K562 (cell line): Measurements from ENCODE around the gene SPATA25. TPM values are rescaled to one million over a fixed set of nuclear protein-coding genes. Genes with fewer than 3 reads are reported as not detected.

Experiments
- ATAC-seq: fragments of 200-7000 bp; cut with Tn5 transposase; 3 replicates; pipeline ENCODE4 v1.9.1; 2020; ENCODE audit warnings: moderate library complexity
- BruUV-seq: library from RNA; stranded (reverse); fragments of 400-500 nt; replicated peaks from 2 replicates; lab custom pipeline; 2021; lab: Mats Ljungman, UMichigan
- CTCF ChIA-PET: fragments of 300-600 bp; formaldehyde crosslinking; extraction: SDS; loops from one replicate; lab custom pipeline; 2021; ENCODE audit warnings: low intra/inter-chr PET ratio; lab: Yijun Ruan, JAX
- POLR2A ChIA-PET: fragments of 300-600, 350-650 bp; sonication (Branson Sonifier 250); formaldehyde crosslinking; extraction: SDS; loops from one replicate; lab custom pipeline; 2021; ENCODE audit warnings: antibody characterized with exemption, inconsistent platforms; lab: Yijun Ruan, JAX
- DNase-seq, 4 experiments: peaks; one replicate each; pipeline versions ENCODE4 v3.0.0 to v3.0.0-alpha.2; 2011 to 2018; ENCODE audit warnings: low spot score in 3 of 4, mixed read lengths in 3 of 4; ENCODE audit errors: extremely low read depth in 1 of 4
- FAIRE-seq: peaks from 2 replicates; lab custom pipeline; 2011; peaks lifted over from hg19 to GRCh38; lab: Jason Lieb, UNC
- H2AFZ ChIP-seq: 2 replicates; pipeline ENCODE4 v1.6.0; 2011; ENCODE audit warnings: low read depth, low read length, control low read depth, inconsistent platforms
- H3K27ac ChIP-seq: fragments of 200-600 bp; 3 replicates; pipeline ENCODE4 v1.8.0; 2011; ENCODE audit warnings: low read depth, mild to moderate bottlenecking, control low read depth, inconsistent platforms, low read length, moderate library complexity, mixed read lengths; ENCODE audit errors: extremely low read depth
- H3K27me3 ChIP-seq, 2 experiments: fragments of 300-600 bp in 1 of 2; 2 replicates in 1 of 2; 3 replicates in 1 of 2; pipeline versions ENCODE4 v1.6.0 to v1.8.0; 2011; ENCODE audit warnings: inconsistent platforms in 2 of 2, low read length in 2 of 2, mild to moderate bottlenecking in 1 of 2, mixed read lengths in 1 of 2, moderate library complexity in 1 of 2; ENCODE audit not compliant: control insufficient read depth in 2 of 2, insufficient read depth in 2 of 2
- H3K36me3 ChIP-seq: fragments of 300-600 bp; 3 replicates; pipeline ENCODE4 v1.8.0; 2011; ENCODE audit warnings: mild to moderate bottlenecking, low read length, inconsistent platforms; ENCODE audit not compliant: control insufficient read depth, insufficient read depth
- H3K4me1 ChIP-seq, 2 experiments: fragments of 200-600 bp in 1 of 2; replicated peaks in 1 of 2; 2 replicates in 1 of 2; 3 replicates in 1 of 2; pipeline versions ENCODE4 v1.5.1 to v1.8.0; 2011; ENCODE audit warnings: inconsistent platforms in 2 of 2, low read length in 2 of 2, mild to moderate bottlenecking in 1 of 2, mixed read lengths in 1 of 2, moderate library complexity in 1 of 2; ENCODE audit not compliant: control insufficient read depth in 2 of 2, insufficient read depth in 2 of 2
- H3K4me2 ChIP-seq: 2 replicates; pipeline ENCODE4 v1.6.1; 2011; ENCODE audit warnings: low read length, control low read depth, inconsistent platforms, mixed read lengths; ENCODE audit not compliant: insufficient read depth
- H3K4me3 ChIP-seq: fragments of 200-600 bp; sonication (generic), shearing (Covaris generic); 2 replicates; pipeline ENCODE4 v1.5.1; 2016; ENCODE audit warnings: control low read depth, inconsistent platforms
- H3K79me2 ChIP-seq: fragments of 200-600 bp; 3 replicates; pipeline ENCODE4 v1.8.0; 2011; ENCODE audit warnings: low read length, inconsistent platforms; ENCODE audit not compliant: control insufficient read depth, insufficient read depth
- H3K9ac ChIP-seq, 2 experiments: 2 replicates each; pipeline versions ENCODE4 v1.6.0 to v1.6.1; 2011; ENCODE audit warnings: low read depth in 2 of 2, low read length in 2 of 2, control low read depth in 1 of 2, inconsistent platforms in 1 of 2, mild to moderate bottlenecking in 1 of 2, mixed read lengths in 1 of 2; ENCODE audit not compliant: insufficient read depth in 1 of 2
- H3K9me1 ChIP-seq: one replicate; pipeline ENCODE4 v1.6.0; 2011; ENCODE audit warnings: inconsistent platforms, mild to moderate bottlenecking, low read length, moderate library complexity; ENCODE audit not compliant: control insufficient read depth, insufficient read depth
- H3K9me3 ChIP-seq: replicated peaks from 2 replicates; pipeline ENCODE4 v1.5.1; 2011; ENCODE audit warnings: low read depth, low read length, inconsistent platforms; ENCODE audit not compliant: control insufficient read depth, insufficient read depth
- H4K20me1 ChIP-seq: replicated peaks from 2 replicates; pipeline ENCODE4 v1.6.1; 2011; ENCODE audit warnings: low read length, inconsistent platforms, mixed read lengths; ENCODE audit not compliant: control insufficient read depth, insufficient read depth
- POLR2G ChIP-seq: fragments of 200-400 bp; formaldehyde crosslinking; IDR thresholded peaks from 2 replicates; pipeline ENCODE4 v1.6.1; 2017; ENCODE audit warnings: low read depth, mild to moderate bottlenecking, antibody characterized with exemption, low read length, moderate library complexity
- WGBS: fragments of 100-300 bp; shearing (Covaris generic); methylation state at CpG from one replicate; pipeline ENCODE4 v1.1.6; 2016; ENCODE audit warnings: low coverage, mixed read lengths; ENCODE audit not compliant: insufficient coverage; ENCODE audit errors: missing lambda C conversion rate; 5-methylcytosine and 5-hydroxymethylcytosine counted together
- in situ Hi-C: fragments of 300-500 bp; cut with MboI; formaldehyde crosslinking; loops from 4 replicates; pipeline ENCODE4 v1.15.0; 2018; ENCODE audit warnings: inconsistent platforms, mixed read lengths
- intact Hi-C: fragments of 100-400 bp; cut with micrococcal nuclease; formaldehyde crosslinking; loops from 2 replicates; pipeline ENCODE4 v1.14.2; 2022
- polyA plus RNA-seq, 8 experiments: library from polyadenylated mRNA; depleted of rRNA in 4 of 8; stranded (reverse) in 5 of 8; unstranded in 3 of 8; fragments of >200 nt; fragmentation: Nextera tagmentation in 2 of 8; fragmentation: Illumina TruSeq in 1 of 8; extraction: Ambion mirVana in 2 of 8; extraction: Trizol in 1 of 8; gene quantifications; 2 replicates each; pipeline versions ENCODE4 v1.2.1 to v1.2.3, GENCODE V29; 2011 to 2014; ENCODE audit warnings: inconsistent platforms in 1 of 8, missing spikeins in 1 of 8
- total RNA-seq, 7 experiments: library from RNA; depleted of rRNA in 6 of 7; stranded (reverse); fragments of >200 nt in 6 of 7; fragmentation: Illumina TruSeq in 2 of 7; extraction: Trizol in 2 of 7; gene quantifications; 2 replicates each; pipeline versions ENCODE4 v1.2.1 to v1.2.3, GENCODE V29; 2011 to 2021; ENCODE audit warnings: low replicate concordance in 1 of 7
- TF ChIP-seq, protein P1 (sequence below): fragments of 450-650 bp; formaldehyde crosslinking; IDR thresholded peaks from 2 replicates; pipeline ENCODE4 v1.4.0; 2020; ENCODE audit warnings: mild to moderate bottlenecking, mixed read lengths
- TF ChIP-seq, protein P2 (sequence below): fragments of 450-650 bp; formaldehyde crosslinking; IDR thresholded peaks from 2 replicates; pipeline ENCODE4 v1.4.0; 2022; ENCODE audit warnings: mild to moderate bottlenecking, moderate library complexity
- TF ChIP-seq, protein P3 (sequence below): fragments of 250-450 bp; sonication (Bioruptor Pico); IDR thresholded peaks from 2 replicates; pipeline ENCODE4 v1.4.0; 2020
- TF ChIP-seq, protein P4 (sequence below): sonication (generic); formaldehyde crosslinking; IDR thresholded peaks from 2 replicates; pipeline ENCODE4 v1.8.0; 2022; ENCODE audit warnings: missing genetic modification reagents, mild to moderate bottlenecking, moderate library complexity, borderline replicate concordance

Gene SPATA25
- total and polyA plus RNA-seq, 9 of the 15 experiments (the other 6 are each of a cell fraction or from before 2014, with no cell fraction given) = 0.21 to 0.95 (median 0.53) TPM; not detected in 3

DNA sequence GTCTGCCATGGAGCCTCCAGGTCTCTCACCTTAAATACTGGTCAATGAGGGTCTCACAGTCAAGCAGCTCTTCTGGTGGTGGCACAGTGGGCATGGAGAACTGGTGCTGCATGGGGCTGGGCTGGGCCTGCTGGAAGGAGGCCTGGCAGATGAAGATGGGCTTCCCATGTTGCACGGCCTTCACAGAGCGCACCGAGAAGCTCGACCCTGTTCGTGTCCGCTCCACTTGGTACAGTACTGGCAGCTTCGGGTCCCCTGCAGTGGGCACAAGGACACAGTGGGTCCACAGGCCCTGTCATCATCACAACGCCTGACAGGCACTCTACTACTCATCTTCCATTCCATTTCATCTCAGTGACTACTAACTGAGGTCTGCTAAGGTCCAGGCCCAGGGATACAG, 39.0 kb downstream of the SPATA25 start:
- Histone ChIP-seq H3K27ac (no peak overlapping the region), H4K20me1 (no peaks in the 10 kb centered on the region), H3K4me3 (no peak overlapping the region), H3K9me1 (peaks cover 3% of the 10 kb centered on the region), H3K9me3 (peaks cover 5% of the 10 kb centered on the region), H3K27me3 (no peaks in the 10 kb centered on the region), H3K9ac (0 out of 4 replicates have a peak overlapping the region, but pooled peaks of 1 of the 2 experiments have one; percentile 43), H3K4me1 (peaks cover 11 to 12% of the 10 kb centered on the region in 2 experiments; a peak in 4 of 5 replicates), H3K79me2 (no peaks in the 10 kb centered on the region), H3K36me3 (peaks cover 27% of the 10 kb centered on the region; the same call in 2 of the 3 replicates), H3K4me2 (no peak overlapping the region), H2AFZ (no peak overlapping the region)
- TF ChIP-seq, protein P1, sequence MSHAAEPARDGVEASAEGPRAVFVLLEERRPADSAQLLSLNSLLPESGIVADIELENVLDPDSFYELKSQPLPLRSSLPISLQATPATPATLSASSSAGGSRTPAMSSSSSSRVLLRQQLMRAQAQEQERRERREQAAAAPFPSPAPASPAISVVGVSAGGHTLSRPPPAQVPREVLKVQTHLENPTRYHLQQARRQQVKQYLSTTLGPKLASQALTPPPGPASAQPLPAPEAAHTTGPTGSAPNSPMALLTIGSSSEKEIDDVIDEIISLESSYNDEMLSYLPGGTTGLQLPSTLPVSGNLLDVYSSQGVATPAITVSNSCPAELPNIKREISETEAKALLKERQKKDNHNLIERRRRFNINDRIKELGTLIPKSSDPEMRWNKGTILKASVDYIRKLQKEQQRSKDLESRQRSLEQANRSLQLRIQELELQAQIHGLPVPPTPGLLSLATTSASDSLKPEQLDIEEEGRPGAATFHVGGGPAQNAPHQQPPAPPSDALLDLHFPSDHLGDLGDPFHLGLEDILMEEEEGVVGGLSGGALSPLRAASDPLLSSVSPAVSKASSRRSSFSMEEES (CRISPR knock-in tag) = no peak
- 0 out of 2 replicates have a peak, but pooled peaks have one; percentile 32 for TF ChIP-seq POLR2G
- WGBS = 87% methylated on average over 8 of the region's 8 CpGs
- ChIA-PET POLR2A (interaction anchor here (0.5 to 0.8 kb wide), 3 partner anchors 9 to 273 kb away, joined by 3 to 4 read pairs (median 3); no protein-coding TSS in a partner anchor), CTCF (no interaction called here)
- no peak for FAIRE-seq
- no TSS peak for BruUV-seq
- intact Hi-C loops = no loop called here
- no peak for DNase-seq
- in situ Hi-C loops = no loop called here
- ATAC-seq = no peak

DNA sequence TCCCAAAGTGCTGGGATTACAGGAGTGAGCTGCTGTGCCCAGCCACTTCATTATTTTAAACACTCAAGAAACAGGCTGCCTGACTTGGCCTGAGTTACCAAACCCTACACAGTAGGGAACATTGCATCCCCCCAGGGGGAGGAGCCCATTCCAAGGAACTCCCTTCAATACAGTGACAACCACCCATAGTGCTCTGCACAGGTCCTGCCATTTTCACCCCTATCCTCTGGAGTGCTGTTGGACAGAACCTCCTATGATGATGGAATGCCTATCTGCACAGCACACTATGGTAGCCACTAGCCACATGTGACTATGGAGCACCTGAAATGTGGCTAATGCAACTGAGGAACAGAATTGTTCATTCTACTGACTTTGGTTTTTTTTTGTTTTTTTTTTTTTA, 42.0 kb downstream of the SPATA25 start:
- ATAC-seq (no peak), DNase-seq (no peak), FAIRE-seq (no peak)
- no peak overlapping the region for H3K4me2 ChIP-seq
- H3K4me1 ChIP-seq = peaks cover 2 to 11% of the 10 kb centered on the region in 2 experiments; a peak in 2 of 5 replicates
- H3K79me2 ChIP-seq = no peaks in the 10 kb centered on the region
- no peak overlapping the region for H2AFZ ChIP-seq
- no peak overlapping the region for H3K9ac ChIP-seq
- H3K9me3 ChIP-seq = peaks cover 5% of the 10 kb centered on the region
- H3K9me1 ChIP-seq = peaks cover 3% of the 10 kb centered on the region
- in situ Hi-C loops = no loop called here
- peaks cover 34% of the 10 kb centered on the region; the same call in 2 of the 3 replicates for H3K36me3 ChIP-seq
- ChIA-PET POLR2A (interaction anchor here (1.2 kb wide), 1 partner anchor 11 kb away, joined by 3 read pairs; no protein-coding TSS in a partner anchor), CTCF (no interaction called here)
- H4K20me1 ChIP-seq = no peaks in the 10 kb centered on the region
- no peak overlapping the region for H3K4me3 ChIP-seq
- no peaks in the 10 kb centered on the region for H3K27me3 ChIP-seq
- BruUV-seq = no TSS peak
- no peak overlapping the region for H3K27ac ChIP-seq
- intact Hi-C loops = no loop called here
- TF ChIP-seq, protein P2, sequence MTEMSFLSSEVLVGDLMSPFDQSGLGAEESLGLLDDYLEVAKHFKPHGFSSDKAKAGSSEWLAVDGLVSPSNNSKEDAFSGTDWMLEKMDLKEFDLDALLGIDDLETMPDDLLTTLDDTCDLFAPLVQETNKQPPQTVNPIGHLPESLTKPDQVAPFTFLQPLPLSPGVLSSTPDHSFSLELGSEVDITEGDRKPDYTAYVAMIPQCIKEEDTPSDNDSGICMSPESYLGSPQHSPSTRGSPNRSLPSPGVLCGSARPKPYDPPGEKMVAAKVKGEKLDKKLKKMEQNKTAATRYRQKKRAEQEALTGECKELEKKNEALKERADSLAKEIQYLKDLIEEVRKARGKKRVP = no peak
- TF ChIP-seq, protein P3, sequence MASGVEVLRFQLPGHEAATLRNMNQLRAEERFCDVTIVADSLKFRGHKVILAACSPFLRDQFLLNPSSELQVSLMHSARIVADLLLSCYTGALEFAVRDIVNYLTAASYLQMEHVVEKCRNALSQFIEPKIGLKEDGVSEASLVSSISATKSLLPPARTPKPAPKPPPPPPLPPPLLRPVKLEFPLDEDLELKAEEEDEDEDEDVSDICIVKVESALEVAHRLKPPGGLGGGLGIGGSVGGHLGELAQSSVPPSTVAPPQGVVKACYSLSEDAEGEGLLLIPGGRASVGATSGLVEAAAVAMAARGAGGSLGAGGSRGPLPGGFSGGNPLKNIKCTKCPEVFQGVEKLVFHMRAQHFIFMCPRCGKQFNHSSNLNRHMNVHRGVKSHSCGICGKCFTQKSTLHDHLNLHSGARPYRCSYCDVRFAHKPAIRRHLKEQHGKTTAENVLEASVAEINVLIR (CRISPR knock-in tag) = no peak
- TF ChIP-seq, protein P4, sequence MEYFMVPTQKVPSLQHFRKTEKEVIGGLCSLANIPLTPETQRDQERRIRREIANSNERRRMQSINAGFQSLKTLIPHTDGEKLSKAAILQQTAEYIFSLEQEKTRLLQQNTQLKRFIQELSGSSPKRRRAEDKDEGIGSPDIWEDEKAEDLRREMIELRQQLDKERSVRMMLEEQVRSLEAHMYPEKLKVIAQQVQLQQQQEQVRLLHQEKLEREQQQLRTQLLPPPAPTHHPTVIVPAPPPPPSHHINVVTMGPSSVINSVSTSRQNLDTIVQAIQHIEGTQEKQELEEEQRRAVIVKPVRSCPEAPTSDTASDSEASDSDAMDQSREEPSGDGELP (CRISPR knock-in tag) = no peak
